Measurements from ENCODE around the gene NR1I2.

NR1I2 gene

DNA sequence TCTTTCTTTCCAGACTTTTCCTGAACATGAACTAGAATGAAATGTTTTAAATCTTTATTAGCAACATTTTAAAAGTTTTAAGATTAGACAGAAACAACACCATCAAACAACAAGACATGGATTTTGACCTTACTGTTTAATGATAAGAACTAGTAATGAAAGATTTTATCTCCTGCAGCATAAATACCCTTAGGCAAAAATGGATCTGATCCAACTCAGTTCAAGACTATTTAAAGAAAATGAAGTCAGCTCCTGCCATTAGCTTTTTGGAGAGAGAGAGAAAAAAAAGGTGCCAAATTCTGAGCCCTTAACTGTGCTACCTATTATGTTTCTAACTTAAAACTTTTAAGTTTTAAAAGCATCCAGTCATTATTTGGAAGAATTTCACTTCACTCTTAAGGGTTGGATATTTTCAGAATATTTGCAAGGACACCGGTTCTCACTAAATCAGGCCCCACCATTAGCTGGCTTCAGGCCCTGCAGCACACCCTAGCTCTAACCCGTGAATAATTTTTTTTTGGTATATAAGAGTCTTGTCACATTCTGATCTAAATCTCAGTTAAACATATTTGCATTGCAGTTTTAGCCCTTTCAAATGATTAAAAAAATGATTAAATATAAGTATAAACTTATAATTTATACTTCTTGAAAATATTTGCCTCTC is 60.0 kb downstream of the NR1I2 start:
- Histone ChIP-seq H3K9me3 (ENCODE audit: low read length) (no peaks in the 10 kb centered on the region), H3K4me1 (ENCODE audit: insufficient read depth, low read length) (no peaks in the 10 kb centered on the region), H3K27me3 (ENCODE audit: insufficient read depth, low read length) (no peaks in the 10 kb centered on the region), H3K36me3 (ENCODE audit: insufficient read depth, low read length) (peaks cover 30% of the 10 kb centered on the region), H3K4me3 (ENCODE audit: low read length) (no peak overlapping the region), H2AFZ (ENCODE audit: low read depth, low read length) (no peak overlapping the region)

DNA sequence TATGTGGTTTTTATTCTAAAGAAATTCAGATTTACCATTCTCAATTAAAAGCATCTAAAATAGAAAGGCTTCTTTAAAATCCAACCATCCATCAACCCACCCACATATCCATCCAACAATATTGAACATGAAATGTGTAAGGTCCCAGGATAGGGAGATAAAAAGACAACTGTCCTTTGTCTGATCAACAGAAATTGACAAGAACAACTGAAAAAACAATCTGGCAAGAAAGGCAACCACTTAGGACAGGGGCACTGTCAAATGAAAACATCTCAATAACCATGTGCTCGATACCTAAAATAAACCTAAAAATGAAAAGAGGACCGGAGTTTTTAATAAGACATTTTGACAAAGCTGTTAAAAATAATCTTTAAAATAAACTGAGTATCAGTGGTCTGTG is 67.2 kb downstream of the NR1I2 start:
- H3K27me3 ChIP-seq (ENCODE audit: insufficient read depth, low read length): no peaks in the 10 kb centered on the region
- peaks cover 8% of the 10 kb centered on the region for H3K36me3 ChIP-seq (ENCODE audit: insufficient read depth, low read length)
- H3K4me1 ChIP-seq (ENCODE audit: insufficient read depth, low read length): no peaks in the 10 kb centered on the region
- no peak overlapping the region for H3K4me3 ChIP-seq (ENCODE audit: low read length)
- no peaks in the 10 kb centered on the region for H3K9me3 ChIP-seq (ENCODE audit: low read length)
- H2AFZ ChIP-seq (ENCODE audit: low read depth, low read length): no peak overlapping the region

DNA sequence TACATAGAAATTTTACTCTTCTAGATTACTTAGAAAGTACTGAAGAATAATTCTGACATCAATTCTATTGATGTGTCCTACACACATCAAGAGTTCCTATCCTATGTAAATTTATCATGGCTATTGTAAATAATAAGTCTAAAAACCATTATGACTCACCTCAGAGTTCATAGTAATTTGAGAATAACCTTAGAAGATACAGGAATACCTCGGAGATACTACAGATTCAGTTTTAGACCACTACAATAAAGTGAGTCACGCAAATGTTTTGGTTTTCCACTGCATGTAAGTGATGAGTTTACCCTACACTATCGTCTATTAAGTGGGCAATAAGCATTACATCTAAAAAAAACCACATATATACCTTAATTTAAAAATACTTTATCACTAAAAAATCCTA is 74.8 kb downstream of the NR1I2 start:
- Histone ChIP-seq H3K4me3 (ENCODE audit: low read length) (no peak overlapping the region), H3K27me3 (ENCODE audit: insufficient read depth, low read length) (no peaks in the 10 kb centered on the region), H3K4me1 (ENCODE audit: insufficient read depth, low read length) (no peaks in the 10 kb centered on the region), H3K9me3 (ENCODE audit: low read length) (peaks cover 12% of the 10 kb centered on the region), H3K36me3 (ENCODE audit: insufficient read depth, low read length) (peaks cover 31% of the 10 kb centered on the region), H2AFZ (ENCODE audit: low read depth, low read length) (no peak overlapping the region)

DNA sequence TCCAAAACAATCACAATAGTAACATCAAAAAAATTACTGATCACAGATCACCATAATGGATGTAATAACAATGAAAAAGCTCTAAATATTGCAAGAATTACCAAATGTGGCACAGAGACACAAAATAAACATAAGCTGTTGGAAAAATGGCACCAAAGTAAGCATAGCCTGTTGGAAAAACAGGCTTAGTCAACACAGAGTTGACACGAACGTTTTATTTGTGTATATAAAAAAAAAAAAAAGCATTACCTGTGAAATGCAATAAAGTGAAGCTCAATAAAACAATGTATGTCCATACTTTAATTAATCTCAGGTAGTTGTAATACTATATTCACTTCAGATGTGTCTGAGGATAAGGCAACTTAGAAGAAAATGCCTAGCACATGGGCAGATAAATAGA is 77.1 kb downstream of the NR1I2 start:
- H2AFZ ChIP-seq (ENCODE audit: low read depth, low read length): no peak overlapping the region
- H3K36me3 ChIP-seq (ENCODE audit: insufficient read depth, low read length): peaks cover 48% of the 10 kb centered on the region
- no peaks in the 10 kb centered on the region for H3K27me3 ChIP-seq (ENCODE audit: insufficient read depth, low read length)
- H3K9me3 ChIP-seq (ENCODE audit: low read length): peaks cover 15% of the 10 kb centered on the region
- no peak overlapping the region for H3K4me3 ChIP-seq (ENCODE audit: low read length)
- no peaks in the 10 kb centered on the region for H3K4me1 ChIP-seq (ENCODE audit: insufficient read depth, low read length)

DNA sequence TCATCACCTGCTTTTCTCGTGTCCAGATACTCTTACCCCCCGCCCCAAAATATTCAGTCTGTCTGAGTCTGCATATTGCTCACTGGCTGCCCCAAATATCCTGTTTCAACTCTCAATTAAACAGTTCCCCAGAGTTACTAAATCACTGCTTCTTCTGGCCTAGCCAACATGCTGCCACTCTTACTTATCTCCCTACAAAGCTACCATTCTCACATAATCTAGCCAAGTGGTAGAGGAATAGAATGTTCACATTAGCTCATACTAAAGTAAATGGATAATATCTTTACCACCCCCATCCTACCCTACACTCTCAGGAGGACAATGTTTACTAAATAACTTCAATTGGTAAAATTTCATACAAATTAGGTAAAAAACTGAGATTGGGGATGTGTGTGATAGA is 77.8 kb downstream of the NR1I2 start:
- Histone ChIP-seq H3K36me3 (ENCODE audit: insufficient read depth, low read length) (peaks cover 52% of the 10 kb centered on the region), H2AFZ (ENCODE audit: low read depth, low read length) (no peak overlapping the region), H3K4me3 (ENCODE audit: low read length) (no peak overlapping the region), H3K4me1 (ENCODE audit: insufficient read depth, low read length) (no peaks in the 10 kb centered on the region), H3K9me3 (ENCODE audit: low read length) (peaks cover 15% of the 10 kb centered on the region), H3K27me3 (ENCODE audit: insufficient read depth, low read length) (no peaks in the 10 kb centered on the region)

DNA sequence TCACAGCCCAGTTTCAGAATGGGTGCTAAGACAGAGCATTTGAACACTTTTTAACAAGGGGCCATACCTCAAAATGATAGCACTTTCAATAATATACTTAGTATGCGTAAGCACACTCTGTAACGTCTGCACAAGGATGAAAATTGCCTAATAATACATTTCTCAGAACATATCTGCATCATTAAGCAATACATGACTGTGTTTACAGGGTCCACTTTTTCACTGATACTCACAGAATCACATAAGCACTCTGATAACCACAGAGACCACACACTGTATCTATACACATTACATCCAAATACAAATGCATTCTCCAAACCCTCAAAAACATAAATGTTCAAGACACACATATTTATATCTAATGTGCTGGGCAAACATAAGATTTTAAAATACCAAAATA is 79.8 kb downstream of the NR1I2 start:
- Histone ChIP-seq H3K4me3 (ENCODE audit: low read length) (no peak overlapping the region), H3K36me3 (ENCODE audit: insufficient read depth, low read length) (peaks cover 50% of the 10 kb centered on the region), H3K9me3 (ENCODE audit: low read length) (peaks cover 15% of the 10 kb centered on the region), H3K4me1 (ENCODE audit: insufficient read depth, low read length) (no peaks in the 10 kb centered on the region), H3K27me3 (ENCODE audit: insufficient read depth, low read length) (no peaks in the 10 kb centered on the region), H2AFZ (ENCODE audit: low read depth, low read length) (no peak overlapping the region)

DNA sequence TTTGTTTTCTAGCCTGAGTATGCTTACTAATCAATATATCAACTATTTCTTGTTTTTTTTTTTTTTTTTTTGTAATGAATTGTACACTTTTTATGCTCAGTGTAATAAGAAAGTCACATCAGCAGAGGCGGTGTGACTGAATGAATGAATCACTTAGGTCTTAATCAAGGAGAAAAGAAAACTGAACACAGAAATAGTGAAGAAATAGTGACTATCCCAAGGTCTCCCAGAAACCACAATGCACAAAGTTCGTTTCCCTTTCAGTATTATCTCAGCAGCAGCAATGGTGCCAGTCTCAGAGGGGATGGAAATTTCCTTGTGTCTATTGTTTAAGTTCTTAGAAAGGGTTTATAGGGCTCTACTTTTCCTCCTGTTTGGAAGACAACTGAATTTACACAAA is 80.7 kb downstream of the NR1I2 start:
- peaks cover 41% of the 10 kb centered on the region for H3K36me3 ChIP-seq (ENCODE audit: insufficient read depth, low read length)
- H3K4me1 ChIP-seq (ENCODE audit: insufficient read depth, low read length): no peaks in the 10 kb centered on the region
- H2AFZ ChIP-seq (ENCODE audit: low read depth, low read length): no peak overlapping the region
- H3K4me3 ChIP-seq (ENCODE audit: low read length): no peak overlapping the region
- no peaks in the 10 kb centered on the region for H3K27me3 ChIP-seq (ENCODE audit: insufficient read depth, low read length)
- peaks cover 11% of the 10 kb centered on the region for H3K9me3 ChIP-seq (ENCODE audit: low read length)

DNA sequence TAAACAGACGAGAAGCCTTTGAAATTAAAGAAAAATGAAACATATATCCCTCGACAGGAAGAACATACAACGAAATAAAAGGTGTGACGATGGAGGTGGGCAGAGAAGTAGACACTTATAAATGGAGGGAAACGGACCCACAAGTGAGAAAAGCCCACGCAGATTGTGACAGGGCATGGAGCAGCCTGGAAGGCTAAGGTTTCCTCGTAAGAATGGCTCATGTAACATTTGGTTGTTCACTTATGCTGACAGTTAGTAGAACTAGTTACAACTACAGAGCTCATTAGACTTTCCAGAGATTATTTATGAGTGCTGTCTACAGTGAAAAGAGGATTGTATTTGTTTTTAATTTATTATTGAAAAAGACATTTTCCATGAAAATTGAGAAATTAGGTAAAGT is 82.6 kb downstream of the NR1I2 start:
- Histone ChIP-seq H3K4me1 (ENCODE audit: insufficient read depth, low read length) (no peaks in the 10 kb centered on the region), H3K27me3 (ENCODE audit: insufficient read depth, low read length) (no peaks in the 10 kb centered on the region), H3K36me3 (ENCODE audit: insufficient read depth, low read length) (peaks cover 32% of the 10 kb centered on the region), H3K4me3 (ENCODE audit: low read length) (no peak overlapping the region), H3K9me3 (ENCODE audit: low read length) (peaks cover 3% of the 10 kb centered on the region), H2AFZ (ENCODE audit: low read depth, low read length) (no peak overlapping the region)
